PC-9 (cell line): ENCODE measurements around the gene XKR7. TPM values are rescaled to one million over a fixed set of nuclear protein-coding genes. Genes with fewer than 3 reads are reported as not detected.

Experiments
- BruUV-seq: library from RNA; stranded (reverse); fragments of 400-500 nt; replicated peaks from 2 replicates; lab custom pipeline; 2021; lab: Mats Ljungman, UMichigan
- CTCF ChIA-PET: fragments of 300-600 bp; sonication (Branson Sonifier 250); formaldehyde crosslinking; loops from one replicate; lab custom pipeline; 2022; ENCODE audit warnings: antibody characterized with exemption; lab: Charles Lee
- POLR2A ChIA-PET: fragments of 300-600 bp; sonication (Branson Sonifier 250); formaldehyde crosslinking; loops from one replicate; lab custom pipeline; 2022; ENCODE audit warnings: antibody characterized with exemption; ENCODE audit not compliant: unreplicated experiment; lab: Charles Lee
- DNase-seq, 2 experiments: peaks; one replicate each; pipeline versions ENCODE4 v3.0.0 to v3.0.0-alpha.2; 2015 to 2022; ENCODE audit warnings: mixed read lengths in 1 of 2
- H2AFZ ChIP-seq: fragments of 200-600 bp; sonication (generic); 2 replicates; pipeline ENCODE4 v1.8.1; 2017; ENCODE audit warnings: antibody characterized with exemption
- H3F3A ChIP-seq: fragments of 200-600 bp; sonication (generic); 2 replicates; pipeline ENCODE4 v1.8.1; 2017; ENCODE audit warnings: antibody characterized with exemption, mild to moderate bottlenecking, low read depth; ENCODE audit not compliant: insufficient read depth
- H3K27ac ChIP-seq: fragments of 200-600 bp; sonication (generic); 2 replicates; pipeline ENCODE4 v1.6.1; 2016; ENCODE audit warnings: mixed run types
- H3K27me3 ChIP-seq: fragments of 200-600 bp; sonication (generic); 2 replicates; pipeline ENCODE4 v1.6.1; 2016; ENCODE audit warnings: low read depth, mixed run types; ENCODE audit not compliant: insufficient read depth
- H3K36me3 ChIP-seq: fragments of 200-600 bp; sonication (generic); 2 replicates; pipeline ENCODE4 v1.6.1; 2016; ENCODE audit warnings: low read depth, mixed run types
- H3K4me1 ChIP-seq: fragments of 200-600 bp; sonication (generic); replicated peaks from 2 replicates; pipeline ENCODE4 v1.6.1; 2016; ENCODE audit warnings: mixed run types; ENCODE audit not compliant: insufficient read depth
- H3K4me2 ChIP-seq: fragments of 200-600 bp; sonication (generic); 2 replicates; pipeline ENCODE4 v1.6.1; 2017; ENCODE audit warnings: mixed run types
- H3K4me3 ChIP-seq: fragments of 200-600 bp; sonication (generic); 2 replicates; pipeline ENCODE4 v1.6.1; 2016; ENCODE audit warnings: mixed run types
- H3K79me2 ChIP-seq: fragments of 200-600 bp; sonication (generic); 2 replicates; pipeline ENCODE4 v1.6.1; 2017; ENCODE audit warnings: low read depth, mixed run types
- H3K9me2 ChIP-seq: fragments of 200-600 bp; sonication (generic); 2 replicates; pipeline ENCODE4 v1.8.1; 2017; ENCODE audit warnings: mild to moderate bottlenecking; ENCODE audit not compliant: insufficient read depth
- H3K9me3 ChIP-seq: fragments of 200-600 bp; sonication (generic); 2 replicates; pipeline ENCODE4 v1.8.1; 2016; ENCODE audit warnings: low read depth; ENCODE audit not compliant: insufficient read depth
- H4K20me1 ChIP-seq: fragments of 200-600 bp; sonication (generic); 2 replicates; pipeline ENCODE4 v1.8.1; 2017; ENCODE audit not compliant: insufficient read depth
- EZH2 ChIP-seq: fragments of 200-600 bp; sonication (generic); IDR thresholded peaks from 2 replicates; pipeline ENCODE4 v1.8.0; 2017; ENCODE audit warnings: antibody characterized with exemption, low read depth
- intact Hi-C: fragments of 100-400 bp; cut with micrococcal nuclease; formaldehyde crosslinking; loops from one replicate; pipeline ENCODE4 v1.10.0; 2022; ENCODE audit not compliant: unreplicated experiment
- total RNA-seq: library from RNA; stranded (reverse); gene quantifications from 2 replicates; pipeline ENCODE4 v1.2.3, GENCODE V29; 2021
- TF ChIP-seq, protein P1 (sequence below): fragments of 200-600 bp; sonication (generic); conservative IDR thresholded peaks from 2 replicates; pipeline ENCODE4 v1.6.1; 2017; ENCODE audit warnings: mixed run types, antibody characterized with exemption, mild to moderate bottlenecking, moderate library complexity

Gene XKR7
- total RNA-seq, 1 experiment from 2014 or later: not detected

DNA sequence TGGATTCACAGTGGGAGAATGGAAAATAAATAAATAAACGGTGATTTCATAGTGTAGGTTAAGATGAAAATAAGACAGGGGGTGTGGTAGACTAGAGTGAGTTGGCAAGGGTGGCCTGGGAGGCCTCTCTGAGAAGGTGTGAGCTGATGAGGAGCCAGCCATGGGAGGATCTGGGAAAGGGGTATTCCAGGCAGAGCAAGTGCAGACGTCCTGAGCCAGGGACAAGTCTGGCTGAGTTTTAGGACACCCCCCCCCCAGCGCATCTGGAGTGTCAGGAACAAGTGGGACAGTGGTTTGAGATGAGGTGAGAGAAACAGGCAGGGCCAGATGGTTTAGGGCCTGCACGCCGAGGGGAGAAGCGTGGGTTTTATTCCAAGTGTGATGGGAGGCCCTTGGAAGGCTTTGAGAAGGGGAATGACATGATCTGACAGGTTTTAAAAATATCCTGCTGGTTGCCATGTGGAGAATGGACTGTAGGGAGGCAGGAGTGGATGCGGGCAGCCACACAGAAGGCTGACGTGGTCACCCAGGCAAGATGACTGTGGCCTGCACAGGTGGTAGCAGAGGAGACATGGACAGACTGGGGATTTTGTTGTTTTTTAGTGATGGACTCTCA is 21.2 kb downstream of the XKR7 start:
- TF ChIP-seq, protein P1, sequence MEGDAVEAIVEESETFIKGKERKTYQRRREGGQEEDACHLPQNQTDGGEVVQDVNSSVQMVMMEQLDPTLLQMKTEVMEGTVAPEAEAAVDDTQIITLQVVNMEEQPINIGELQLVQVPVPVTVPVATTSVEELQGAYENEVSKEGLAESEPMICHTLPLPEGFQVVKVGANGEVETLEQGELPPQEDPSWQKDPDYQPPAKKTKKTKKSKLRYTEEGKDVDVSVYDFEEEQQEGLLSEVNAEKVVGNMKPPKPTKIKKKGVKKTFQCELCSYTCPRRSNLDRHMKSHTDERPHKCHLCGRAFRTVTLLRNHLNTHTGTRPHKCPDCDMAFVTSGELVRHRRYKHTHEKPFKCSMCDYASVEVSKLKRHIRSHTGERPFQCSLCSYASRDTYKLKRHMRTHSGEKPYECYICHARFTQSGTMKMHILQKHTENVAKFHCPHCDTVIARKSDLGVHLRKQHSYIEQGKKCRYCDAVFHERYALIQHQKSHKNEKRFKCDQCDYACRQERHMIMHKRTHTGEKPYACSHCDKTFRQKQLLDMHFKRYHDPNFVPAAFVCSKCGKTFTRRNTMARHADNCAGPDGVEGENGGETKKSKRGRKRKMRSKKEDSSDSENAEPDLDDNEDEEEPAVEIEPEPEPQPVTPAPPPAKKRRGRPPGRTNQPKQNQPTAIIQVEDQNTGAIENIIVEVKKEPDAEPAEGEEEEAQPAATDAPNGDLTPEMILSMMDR: no peak
- TF ChIP-seq EZH2: no peak
- Histone ChIP-seq H3K4me2 (no peak overlapping the region), H3K27ac (no peak overlapping the region), H2AFZ (no peak overlapping the region), H3K36me3 (no peaks in the 10 kb centered on the region), H4K20me1 (no peaks in the 10 kb centered on the region), H3F3A (no peaks in the 10 kb centered on the region), H3K79me2 (no peaks in the 10 kb centered on the region), H3K27me3 (peaks cover 36% of the 10 kb centered on the region), H3K9me2 (no peaks in the 10 kb centered on the region), H3K4me3 (no peak overlapping the region), H3K4me1 (no peaks in the 10 kb centered on the region), H3K9me3 (no peaks in the 10 kb centered on the region)
- no TSS peak for BruUV-seq
- intact Hi-C loops: no loop called here
- ChIA-PET CTCF (no interaction called here), POLR2A (no interaction called here)
- no peak for DNase-seq

DNA sequence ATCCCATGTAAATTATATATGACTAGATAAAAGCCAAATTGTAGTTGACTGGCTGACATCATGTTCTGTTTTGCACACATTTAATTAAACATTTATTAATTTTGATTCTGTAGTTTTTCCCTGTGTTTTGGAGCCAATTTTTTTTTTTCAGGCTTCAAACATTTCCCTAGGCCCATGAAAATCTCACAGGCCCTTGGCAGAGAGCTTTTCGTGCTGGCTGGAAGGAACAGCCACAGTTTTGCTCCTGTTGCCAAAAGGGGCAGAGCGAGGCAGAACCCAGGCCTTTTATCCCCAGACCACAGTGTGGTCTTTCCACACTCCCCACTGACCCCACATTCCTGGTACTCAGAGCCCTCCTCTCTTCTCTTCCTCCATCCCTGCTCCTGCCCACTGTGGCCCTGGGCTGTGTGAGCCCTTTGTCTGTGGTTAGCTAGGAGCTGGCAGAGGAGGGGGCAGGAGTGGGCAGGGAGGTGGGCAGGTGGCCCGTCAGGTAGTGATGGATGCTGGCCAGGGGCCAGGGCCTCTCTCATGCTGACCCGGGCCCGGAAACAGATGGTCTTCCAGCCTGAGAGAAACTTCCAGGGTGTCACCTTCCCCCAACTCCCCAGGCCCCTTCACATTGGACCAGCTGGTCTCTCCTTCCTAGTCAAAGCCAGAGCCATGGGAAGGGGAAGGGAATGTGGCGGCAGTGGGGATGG is 22.8 kb downstream of the XKR7 start:
- H3K79me2 ChIP-seq: no peaks in the 10 kb centered on the region
- no TSS peak for BruUV-seq
- H3K27me3 ChIP-seq: peaks cover 38% of the 10 kb centered on the region
- no peak overlapping the region for H2AFZ ChIP-seq
- H3K4me1 ChIP-seq: no peaks in the 10 kb centered on the region
- H3K9me3 ChIP-seq: no peaks in the 10 kb centered on the region
- no peak overlapping the region for H3K4me2 ChIP-seq
- intact Hi-C loops: no loop called here
- CTCF ChIA-PET: no interaction called here
- POLR2A ChIA-PET: interaction anchor here (0.7 kb wide), 1 partner anchor 657 kb away, joined by 3 read pairs; no protein-coding TSS in a partner anchor
- no peak for TF ChIP-seq EZH2
- TF ChIP-seq, protein P1: no peak
- no peak for DNase-seq
- no peaks in the 10 kb centered on the region for H4K20me1 ChIP-seq
- H3K4me3 ChIP-seq: no peak overlapping the region
- no peaks in the 10 kb centered on the region for H3K36me3 ChIP-seq
- H3K27ac ChIP-seq: no peak overlapping the region
- no peaks in the 10 kb centered on the region for H3F3A ChIP-seq
- H3K9me2 ChIP-seq: no peaks in the 10 kb centered on the region

DNA sequence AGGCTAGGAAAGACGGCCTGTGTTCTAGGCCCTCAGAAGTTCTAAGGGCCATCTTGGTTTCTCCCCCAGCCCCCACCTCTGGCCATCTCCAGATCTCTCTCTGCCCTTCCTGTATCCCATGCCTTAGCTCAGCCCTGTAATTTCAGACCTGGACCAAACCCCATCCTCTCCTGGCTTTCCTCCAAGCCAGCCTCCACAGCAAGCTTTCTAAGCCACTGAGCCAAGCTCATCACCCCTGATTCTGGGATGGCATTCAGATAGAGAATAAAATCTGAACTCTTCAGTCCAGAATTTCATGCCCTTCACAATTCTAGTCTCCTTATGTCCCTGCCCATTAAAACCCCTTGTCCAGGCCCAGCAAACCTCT is 23.4 kb downstream of the XKR7 start:
- TF ChIP-seq, protein P1: no peak
- no peak for TF ChIP-seq EZH2
- Histone ChIP-seq H3K36me3 (no peaks in the 10 kb centered on the region), H4K20me1 (no peaks in the 10 kb centered on the region), H3K4me2 (no peak overlapping the region), H3K9me3 (no peaks in the 10 kb centered on the region), H3F3A (no peaks in the 10 kb centered on the region), H3K79me2 (no peaks in the 10 kb centered on the region), H3K4me1 (no peaks in the 10 kb centered on the region), H3K27me3 (peaks cover 41% of the 10 kb centered on the region), H2AFZ (no peak overlapping the region), H3K27ac (no peak overlapping the region), H3K9me2 (no peaks in the 10 kb centered on the region), H3K4me3 (no peak overlapping the region)
- POLR2A ChIA-PET: interaction anchor here (0.7 kb wide), 1 partner anchor 656 kb away, joined by 3 read pairs; no protein-coding TSS in a partner anchor
- no peak for DNase-seq
- CTCF ChIA-PET: no interaction called here
- BruUV-seq: no TSS peak
- intact Hi-C loops: no loop called here
